ENCODE data around the gene SUFU.

GRCh38 chr10:102654969-102655368 lies 151.2 kb downstream of the SUFU start:
- TF ChIP-seq POLR2A (IDR thresholded peaks at IDR 0.05; ENCODE audit: low read depth, low read length): no peak
- no peak for TF ChIP-seq TAF1 (IDR thresholded peaks at IDR 0.05; ENCODE audit: borderline replicate concordance, low read depth, low read length)
- no peak for TF ChIP-seq POLR2AphosphoS5 (IDR thresholded peaks at IDR 0.05; ENCODE audit: low read depth, low read length)
